ENCODE results near the gene PRKD2.

The PRKD2 gene

DNA sequence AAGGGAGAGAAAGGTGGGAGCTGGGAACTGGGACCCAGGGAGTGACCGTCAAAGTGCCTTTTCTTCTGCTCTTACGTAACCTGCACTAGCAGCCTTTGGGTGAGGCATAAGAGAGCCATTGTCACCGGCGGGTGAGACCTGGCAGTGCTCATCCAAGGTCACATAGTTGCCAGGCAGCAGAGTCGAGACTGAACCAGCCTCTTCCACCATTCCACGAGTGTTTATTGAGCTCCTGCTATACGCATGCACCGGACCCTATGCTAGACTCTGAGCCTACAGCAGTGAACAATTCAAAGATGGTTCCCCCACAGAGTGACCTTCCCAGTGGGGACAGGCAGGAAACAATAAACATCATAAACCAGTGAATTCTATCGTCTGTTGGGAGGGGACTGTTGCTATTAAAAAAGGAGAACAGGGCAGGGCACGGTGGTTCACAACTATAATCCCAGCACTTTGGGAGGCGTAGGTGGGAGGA lies 47.9 kb upstream of the PRKD2 start (continued):
- TF ChIP-seq ZNF518A (tag by site-specific recombination; conservative IDR thresholded peaks at IDR 0.05; ENCODE audit: low read depth) (no peak), ZNF473 (tag by site-specific recombination; IDR thresholded peaks at IDR 0.05) (no peak), ZNF133 (tag by site-specific recombination; IDR thresholded peaks at IDR 0.05) (no peak), ZNF530 (tag by site-specific recombination; IDR thresholded peaks at IDR 0.05; ENCODE audit: low read depth) (no peak), ZNF558 (tag by site-specific recombination; IDR thresholded peaks at IDR 0.05) (no peak)

- no peak for TF ChIP-seq ZSCAN4 (tag by site-specific recombination; IDR thresholded peaks at IDR 0.05)
- TF ChIP-seq ZNF19 (tag by site-specific recombination; IDR thresholded peaks at IDR 0.05; ENCODE audit: low read depth), result no peak
- TF ChIP-seq IKZF3 (tag by site-specific recombination; IDR thresholded peaks at IDR 0.05), result no peak
- TF ChIP-seq ZNF639 (tag by site-specific recombination; IDR thresholded peaks at IDR 0.05), result no peak
- TF ChIP-seq, protein P1, sequence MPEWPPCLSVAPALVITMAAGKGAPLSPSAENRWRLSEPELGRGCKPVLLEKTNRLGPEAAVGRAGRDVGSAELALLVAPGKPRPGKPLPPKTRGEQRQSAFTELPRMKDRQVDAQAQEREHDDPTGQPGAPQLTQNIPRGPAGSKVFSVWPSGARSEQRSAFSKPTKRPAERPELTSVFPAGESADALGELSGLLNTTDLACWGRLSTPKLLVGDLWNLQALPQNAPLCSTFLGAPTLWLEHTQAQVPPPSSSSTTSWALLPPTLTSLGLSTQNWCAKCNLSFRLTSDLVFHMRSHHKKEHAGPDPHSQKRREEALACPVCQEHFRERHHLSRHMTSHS (tag by site-specific recombination; IDR thresholded peaks at IDR 0.05), result no peak
- no peak for TF ChIP-seq ZNF449 (tag by site-specific recombination; IDR thresholded peaks at IDR 0.05)
- TF ChIP-seq ZBTB48 (tag by site-specific recombination; IDR thresholded peaks at IDR 0.05), result no peak
- TF ChIP-seq ZNF302 (tag by site-specific recombination; IDR thresholded peaks at IDR 0.05; ENCODE audit: low read depth), result no peak
- no peak for TF ChIP-seq SALL2 (tag by site-specific recombination; IDR thresholded peaks at IDR 0.05; ENCODE audit: borderline replicate concordance)
- TF ChIP-seq, protein P2, sequence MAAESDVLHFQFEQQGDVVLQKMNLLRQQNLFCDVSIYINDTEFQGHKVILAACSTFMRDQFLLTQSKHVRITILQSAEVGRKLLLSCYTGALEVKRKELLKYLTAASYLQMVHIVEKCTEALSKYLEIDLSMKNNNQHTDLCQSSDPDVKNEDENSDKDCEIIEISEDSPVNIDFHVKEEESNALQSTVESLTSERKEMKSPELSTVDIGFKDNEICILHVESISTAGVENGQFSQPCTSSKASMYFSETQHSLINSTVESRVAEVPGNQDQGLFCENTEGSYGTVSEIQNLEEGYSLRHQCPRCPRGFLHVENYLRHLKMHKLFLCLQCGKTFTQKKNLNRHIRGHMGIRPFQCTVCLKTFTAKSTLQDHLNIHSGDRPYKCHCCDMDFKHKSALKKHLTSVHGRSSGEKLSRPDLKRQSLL (tag by site-specific recombination; IDR thresholded peaks at IDR 0.05), result no peak
- TF ChIP-seq, protein P3, sequence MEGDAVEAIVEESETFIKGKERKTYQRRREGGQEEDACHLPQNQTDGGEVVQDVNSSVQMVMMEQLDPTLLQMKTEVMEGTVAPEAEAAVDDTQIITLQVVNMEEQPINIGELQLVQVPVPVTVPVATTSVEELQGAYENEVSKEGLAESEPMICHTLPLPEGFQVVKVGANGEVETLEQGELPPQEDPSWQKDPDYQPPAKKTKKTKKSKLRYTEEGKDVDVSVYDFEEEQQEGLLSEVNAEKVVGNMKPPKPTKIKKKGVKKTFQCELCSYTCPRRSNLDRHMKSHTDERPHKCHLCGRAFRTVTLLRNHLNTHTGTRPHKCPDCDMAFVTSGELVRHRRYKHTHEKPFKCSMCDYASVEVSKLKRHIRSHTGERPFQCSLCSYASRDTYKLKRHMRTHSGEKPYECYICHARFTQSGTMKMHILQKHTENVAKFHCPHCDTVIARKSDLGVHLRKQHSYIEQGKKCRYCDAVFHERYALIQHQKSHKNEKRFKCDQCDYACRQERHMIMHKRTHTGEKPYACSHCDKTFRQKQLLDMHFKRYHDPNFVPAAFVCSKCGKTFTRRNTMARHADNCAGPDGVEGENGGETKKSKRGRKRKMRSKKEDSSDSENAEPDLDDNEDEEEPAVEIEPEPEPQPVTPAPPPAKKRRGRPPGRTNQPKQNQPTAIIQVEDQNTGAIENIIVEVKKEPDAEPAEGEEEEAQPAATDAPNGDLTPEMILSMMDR (tag by site-specific recombination; IDR thresholded peaks at IDR 0.05), result no peak
- no peak for TF ChIP-seq ZNF239 (tag by site-specific recombination; IDR thresholded peaks at IDR 0.05)
- ChIA-PET POLR2A (interaction anchor here (0.6 kb wide), 1 partner anchor 78 kb away, joined by 4 read pairs; no protein-coding TSS in a partner anchor), CTCF (interaction anchor here (1.3 to 2.6 kb wide), 3 partner anchors 8 to 78 kb away, joined by 3 to 24 read pairs (median 3); no protein-coding TSS in a partner anchor)
- Histone ChIP-seq H3K27ac (ENCODE audit: extremely low read depth, low read depth, low read length) (no peak overlapping the region), H3K4me1 (ENCODE audit: control insufficient read depth, insufficient read depth, low read length) (peaks cover 3% of the 10 kb centered on the region), H3K4me3 (ENCODE audit: low read depth, low read length) (no peak overlapping the region), H3K9me3 (ENCODE audit: control insufficient read depth, insufficient read depth, low read depth, low read length) (no peaks in the 10 kb centered on the region), H3K36me3 (ENCODE audit: control insufficient read depth in 2 of 2, insufficient read depth in 1 of 2, low read length in 2 of 2) (peaks cover 3 to 5% of the 10 kb centered on the region in 2 experiments; a peak in 2 of 3 replicates)
These were observed 45.5 kb upstream of the PRKD2 start for GRCh38 chr19:46762245-46762890.
